GM23248 (cell line): ENCODE measurements around the gene MAP1LC3B2.

ENCODE experiments used
- EZH2 ChIP-seq: fragments of 200-600 bp; sonication (generic); IDR thresholded peaks from 2 replicates; pipeline ENCODE4 v1.6.1; 2018; ENCODE audit warnings: antibody characterized with exemption, mild to moderate bottlenecking; ENCODE audit not compliant: insufficient read depth, poor library complexity, severe bottlenecking
- EZH2phosphoT487 ChIP-seq: fragments of 200-600 bp; sonication (generic); IDR thresholded peaks from 2 replicates; pipeline ENCODE4 v1.6.1; 2018; ENCODE audit warnings: antibody characterized with exemption, moderate library complexity, mild to moderate bottlenecking, low read depth; ENCODE audit not compliant: insufficient read depth

DNA sequence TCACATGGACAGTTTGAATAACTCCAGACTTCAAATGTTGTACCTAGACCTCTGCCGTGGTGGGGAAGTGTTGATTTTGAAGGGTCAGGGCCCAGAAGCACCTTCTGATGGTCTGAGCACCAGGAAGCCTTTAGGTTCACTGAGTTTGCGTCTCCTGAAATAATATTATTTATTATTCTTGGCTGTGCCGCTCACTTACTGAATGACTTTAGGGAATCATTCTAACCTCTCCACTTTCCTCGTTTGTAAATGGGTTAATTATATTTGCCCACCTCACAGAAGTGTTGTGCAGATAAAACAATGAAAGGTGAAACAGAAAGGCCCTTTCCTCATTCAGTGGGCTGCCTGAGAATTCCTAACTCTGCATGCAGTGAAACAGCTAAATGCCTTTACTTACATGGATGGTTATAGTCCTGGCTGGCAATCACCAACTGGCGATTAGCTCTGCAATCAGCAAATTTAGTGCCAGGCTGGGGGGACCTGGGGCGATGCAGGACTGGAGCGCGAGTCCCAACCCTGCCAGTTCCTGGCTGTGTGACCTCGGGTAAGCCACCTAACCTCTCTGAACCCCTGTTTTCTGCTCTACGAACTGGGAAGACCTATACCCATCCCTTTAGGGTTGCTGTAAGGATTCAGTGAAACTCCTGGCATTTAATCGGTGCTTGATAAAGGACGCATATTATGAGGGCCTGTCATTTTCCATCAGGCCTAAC is 57.5 kb downstream of the MAP1LC3B2 start:
- TF ChIP-seq EZH2phosphoT487 = no peak
- TF ChIP-seq EZH2 = no peak
